Gastrocnemius medialis (tissue), 4 donors: Measurements from ENCODE around the gene GFPT1. TPM values are rescaled to one million over a fixed set of nuclear protein-coding genes. Genes with fewer than 3 reads are reported as not detected.

Experiments used
- ATAC-seq, 2 donors: fragments of 150-250 bp; one replicate each; pipeline ENCODE4 v1.9.1; 2016
- DNase-seq, 2 donors: peaks; one replicate each; pipeline ENCODE4 v3.0.0-alpha.2; 2019
- H3K27ac ChIP-seq, 4 donors: fragments of 200-600 bp; sonication (generic); 1 replicate in 1 of 4; 2 replicates in 3 of 4; pipeline ENCODE4 v1.5.1; 2016 to 2018; ENCODE audit warnings: mild to moderate bottlenecking in 2 of 4, moderate library complexity in 1 of 4
- H3K27me3 ChIP-seq, 3 donors: fragments of 200-600 bp; sonication (generic) in 2 of 3; 1 replicate in 1 of 3; 2 replicates in 2 of 3; pipeline versions ENCODE4 v1.5.1 to v1.6.0; 2016 to 2019; ENCODE audit warnings: mild to moderate bottlenecking in 1 of 3, moderate library complexity in 1 of 3
- H3K36me3 ChIP-seq, 2 donors: fragments of 200-600 bp; sonication (generic) in 1 of 2; one replicate each; pipeline ENCODE4 v1.5.1; 2017 to 2018
- H3K4me1 ChIP-seq, 2 donors: fragments of 200-600 bp; sonication (generic) in 1 of 2; one replicate each; pipeline ENCODE4 v1.5.1; 2016 to 2017; ENCODE audit warnings: mild to moderate bottlenecking in 2 of 2
- H3K4me3 ChIP-seq, 4 donors: fragments of 200-600 bp; sonication (generic) in 3 of 4; 1 replicate in 1 of 4; 2 replicates in 3 of 4; pipeline ENCODE4 v1.5.1; 2016 to 2019; ENCODE audit warnings: mild to moderate bottlenecking in 2 of 4
- H3K9me3 ChIP-seq, 3 donors: fragments of 200-600 bp; sonication (generic) in 2 of 3; 1 replicate in 1 of 3; 2 replicates in 2 of 3; pipeline ENCODE4 v1.5.1; 2016 to 2019
- CTCF ChIP-seq, 5 experiments: fragments of 450-650 bp in 3 of 5; fragments of 200-600 bp in 2 of 5; sonication (generic) in 2 of 5; IDR thresholded peaks in 4 of 5; conservative IDR thresholded peaks in 1 of 5; 1 replicate in 4 of 5; 2 replicates in 1 of 5; pipeline ENCODE4 v1.5.1; 2016 to 2019; ENCODE audit warnings: antibody characterized with exemption in 5 of 5, mild to moderate bottlenecking in 3 of 5, moderate library complexity in 3 of 5
- POLR2A ChIP-seq, 2 donors: fragments of 450-650 bp; IDR thresholded peaks; one replicate each; pipeline ENCODE4 v1.6.1; 2017; ENCODE audit warnings: antibody characterized with exemption in 2 of 2, mild to moderate bottlenecking in 2 of 2, moderate library complexity in 2 of 2
- in situ Hi-C, 4 donors: fragments of 200-750 bp; cut with MboI; loops; one replicate each; pipeline versions ENCODE4 v1.15.0 to v1.8.0; 2017; ENCODE audit warnings: low sequenced_read_pairs in 4 of 4
- intact Hi-C: fragments of 100-400 bp; cut with DNase I; formaldehyde crosslinking; loops from one replicate; pipeline ENCODE4 v1.15.1; 2023; ENCODE audit warnings: low total_unique reads
- total RNA-seq, 4 donors: library from RNA; depleted of rRNA; stranded (reverse); fragments of >200 nt; gene quantifications; one replicate each; pipeline versions ENCODE4 v1.1.0 to v1.2.3, GENCODE V29; 2016

The GFPT1 gene
- total RNA-seq, 4 donors from 2014 or later = 12.2 to 31.4 (median 14.8) TPM

GRCh38 chr2:69308338-69308737, 78.7 kb downstream of the GFPT1 start:
- Histone ChIP-seq H3K27ac (no peak overlapping the region), H3K4me1 (peaks cover 12 to 23% of the 10 kb centered on the region in 2 donors), H3K36me3 (no peaks in the 10 kb centered on the region), H3K9me3 (no peaks in the 10 kb centered on the region), H3K4me3 (no peak overlapping the region), H3K27me3 (peaks cover 18 to 33% (median 25%) of the 10 kb centered on the region in 3 donors)
- intact Hi-C loops (loop anchor here (5.0 to 10.0 kb wide), 3 partner anchors 134 to 844 kb away; partner anchors contain the start of genes APLF and FBXO48), in situ Hi-C loops (loop anchor here in 3 of 4 donors (5.0 to 10.0 kb wide), 3 partner anchors 291 to 296 kb away; partner anchors contain the start of gene ANTXR1 (in 2 of the 3))
- TF ChIP-seq CTCF (IDR thresholded peaks at IDR 0.05 in 4 of 5, conservative IDR thresholded peaks at IDR 0.05 in 1 of 5) (no peak), POLR2A (IDR thresholded peaks at IDR 0.05) (no peak)
- DNase-seq (no peak), ATAC-seq (no peak)

GRCh38 chr2:69307579-69308064, 79.4 kb downstream of the GFPT1 start:
- Histone ChIP-seq H3K27ac (no peak overlapping the region), H3K27me3 (peaks cover 18 to 33% (median 25%) of the 10 kb centered on the region in 3 donors), H3K36me3 (no peaks in the 10 kb centered on the region), H3K4me1 (peaks cover 12 to 23% of the 10 kb centered on the region in 2 donors), H3K4me3 (peak overlapping the region; percentile 57 to 62 (median 58)), H3K9me3 (no peaks in the 10 kb centered on the region)
- ATAC-seq (no peak), DNase-seq (no peak)
- TF ChIP-seq POLR2A (IDR thresholded peaks at IDR 0.05) = no peak
- TF ChIP-seq CTCF (IDR thresholded peaks at IDR 0.05 in 4 of 5, conservative IDR thresholded peaks at IDR 0.05 in 1 of 5) = no peak
- intact Hi-C loops = loop anchor here (1.0 to 10.0 kb wide), 5 partner anchors 133 to 843 kb away; partner anchors contain the start of genes ANTXR1, APLF and FBXO48
- in situ Hi-C loops = loop anchor here in 3 of 4 donors (5.0 to 10.0 kb wide), 3 partner anchors 290 to 295 kb away; partner anchors contain the start of gene ANTXR1 (in 2 of the 3)

- no peaks in the 10 kb centered on the region for H3K36me3 ChIP-seq
- peaks cover 18 to 33% (median 25%) of the 10 kb centered on the region in 3 donors for H3K27me3 ChIP-seq
- in situ Hi-C loops = loop anchor here in 3 of 4 donors (5.0 to 10.0 kb wide), 3 partner anchors 290 to 295 kb away; partner anchors contain the start of gene ANTXR1 (in 2 of the 3)
- peak; percentile 52 to 79 for ATAC-seq
- peak; percentile 49 to 62 for DNase-seq
- H3K4me1 ChIP-seq = peaks cover 12 to 23% of the 10 kb centered on the region in 2 donors
- H3K27ac ChIP-seq = peak overlapping the region; percentile 14 to 65 (median 48)
- H3K4me3 ChIP-seq = peak overlapping the region; percentile 57 to 62 (median 58)
- TF ChIP-seq POLR2A (IDR thresholded peaks at IDR 0.05) = no peak
- peak; percentile 70 to 85 (median 74) for TF ChIP-seq CTCF (IDR thresholded peaks at IDR 0.05 in 4 of 5, conservative IDR thresholded peaks at IDR 0.05 in 1 of 5)
- intact Hi-C loops = loop anchor here (1.0 to 10.0 kb wide), 5 partner anchors 132 to 842 kb away; partner anchors contain the start of genes ANTXR1, APLF and FBXO48
- no peaks in the 10 kb centered on the region for H3K9me3 ChIP-seq
These were observed 80.0 kb downstream of the GFPT1 start for GRCh38 chr2:69306822-69307578.

- H3K27ac ChIP-seq = peak overlapping the region; percentile 14 to 65 (median 48)
- intact Hi-C loops (loop anchor here (5.0 to 10.0 kb wide), 3 partner anchors 132 to 842 kb away; partner anchors contain the start of genes APLF and FBXO48), in situ Hi-C loops (loop anchor here in 3 of 4 donors (5.0 to 10.0 kb wide), 3 partner anchors 289 to 294 kb away; partner anchors contain the start of gene ANTXR1 (in 2 of the 3))
- H3K4me1 ChIP-seq = peaks cover 12 to 23% of the 10 kb centered on the region in 2 donors
- H3K4me3 ChIP-seq = peak overlapping the region; percentile 57 to 62 (median 58)
- DNase-seq (no peak), ATAC-seq (peak in 1 of 2 donors; percentile 3)
- no peaks in the 10 kb centered on the region for H3K9me3 ChIP-seq
- TF ChIP-seq POLR2A (IDR thresholded peaks at IDR 0.05) (no peak), CTCF (IDR thresholded peaks at IDR 0.05 in 4 of 5, conservative IDR thresholded peaks at IDR 0.05 in 1 of 5) (no peak)
- H3K27me3 ChIP-seq = peaks cover 18 to 33% (median 25%) of the 10 kb centered on the region in 3 donors
- no peaks in the 10 kb centered on the region for H3K36me3 ChIP-seq
These were observed 80.6 kb downstream of the GFPT1 start for GRCh38 chr2:69306393-69306821.
